WTC11 (cell line): ENCODE measurements around the gene UBL5.

Source experiments
- AFF4 ChIP-seq: sonication (generic); formaldehyde crosslinking; IDR thresholded peaks from 2 replicates; pipeline ENCODE4 v1.8.1; 2023; ENCODE audit warnings: mild to moderate bottlenecking, missing genetic modification reagents, borderline replicate concordance
- CTCF ChIP-seq: fragments of 200-600 bp; IDR thresholded peaks from 2 replicates; pipeline ENCODE4 v1.8.0; 2022; ENCODE audit warnings: antibody characterized with exemption
- E2F1 ChIP-seq: sonication (generic); formaldehyde crosslinking; IDR thresholded peaks from 2 replicates; pipeline ENCODE4 v1.8.0; 2022; ENCODE audit warnings: mild to moderate bottlenecking, missing genetic modification reagents
- FOXP4 ChIP-seq: sonication (generic); formaldehyde crosslinking; IDR thresholded peaks from 2 replicates; pipeline ENCODE4 v1.8.0; 2022; ENCODE audit warnings: mild to moderate bottlenecking, missing genetic modification reagents
- HMGA2 ChIP-seq: fragments of 250-450 bp; sonication (Bioruptor Pico); IDR thresholded peaks from 2 replicates; pipeline ENCODE4 v1.4.0; 2021; ENCODE audit warnings: mild to moderate bottlenecking, moderate library complexity
- ZNF396 ChIP-seq: fragments of 250-450 bp; sonication (Bioruptor Pico); IDR thresholded peaks from 2 replicates; pipeline ENCODE4 v1.8.0; 2021; ENCODE audit warnings: mild to moderate bottlenecking, moderate library complexity, borderline replicate concordance

- no peak for TF ChIP-seq HMGA2 (CRISPR knock-in tag)
- TF ChIP-seq AFF4 (CRISPR knock-in tag), result no peak
- no peak for TF ChIP-seq FOXP4 (CRISPR knock-in tag)
- peak; percentile 62 for TF ChIP-seq CTCF
- no peak for TF ChIP-seq E2F1 (CRISPR knock-in tag)
- no peak for TF ChIP-seq ZNF396 (CRISPR knock-in tag)
Observed at GRCh38 chr19:9796113-9796773, 31.5 kb upstream of the UBL5 start.
